Measurements from ENCODE around the gene SPATS2. TPM values are rescaled to one million over a fixed set of nuclear protein-coding genes. Genes with fewer than 3 reads are reported as not detected.
"Not testable (repeated sequence)": the region's sequence is repeated elsewhere in the genome, so short reads cannot be mapped to it uniquely, and the experiment has no call there.

The SPATS2 gene
- total and polyA plus RNA-seq, 3 donors from 2014 or later, result 47.1 to 67.5 (median 65.0) TPM

GRCh38 chr12:49420556-49420955, 53.3 kb downstream of the SPATS2 start:
- 96 to 98% methylated on average over 4 of the region's 4 CpGs for WGBS, 2 donors
- H3K27me3 ChIP-seq, result no peaks in the 10 kb centered on the region
- TF ChIP-seq POLR2A (IDR thresholded peaks at IDR 0.05), result no peak
- TF ChIP-seq CTCF (IDR thresholded peaks at IDR 0.05), result no peak
- H3K4me1 ChIP-seq, result no peaks in the 10 kb centered on the region
- DNase-seq, result no peak
- H3K9me3 ChIP-seq, result no peaks in the 10 kb centered on the region
- H3K27ac ChIP-seq, result no peak overlapping the region
- H3K4me3 ChIP-seq, result no peak overlapping the region
- no peaks in the 10 kb centered on the region for H3K36me3 ChIP-seq (ENCODE audit: low read depth, missing control alignments)
- intact Hi-C loops (cut with DNase I; ENCODE audit: low total_unique reads), result no loop called here

DNA sequence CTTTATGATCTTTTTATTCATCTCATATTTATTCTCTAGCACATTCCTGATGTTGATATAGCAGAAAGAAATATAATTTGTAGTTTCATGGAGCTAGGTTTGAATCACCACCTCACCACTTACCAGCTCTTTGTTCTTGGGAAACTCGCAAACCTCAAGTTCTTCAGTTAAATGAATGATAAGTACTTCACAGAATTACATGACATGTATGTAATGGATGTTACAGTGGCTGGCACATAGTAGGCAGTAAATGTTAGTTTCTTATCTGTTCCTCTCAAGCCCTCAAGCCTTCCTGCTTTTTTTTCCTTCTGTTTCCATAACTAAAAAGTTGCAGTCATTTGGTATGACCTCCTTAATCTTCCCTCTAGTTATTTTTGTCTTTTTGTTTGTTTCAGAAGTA, 54.9 kb downstream of the SPATS2 start:
- Histone ChIP-seq H3K27me3 (no peaks in the 10 kb centered on the region), H3K4me3 (no peak overlapping the region), H3K9me3 (no peaks in the 10 kb centered on the region), H3K4me1 (no peaks in the 10 kb centered on the region), H3K27ac (no peak overlapping the region), H3K36me3 (ENCODE audit: low read depth, missing control alignments) (no peaks in the 10 kb centered on the region)
- no peak for DNase-seq
- TF ChIP-seq POLR2A (IDR thresholded peaks at IDR 0.05) (no peak), CTCF (IDR thresholded peaks at IDR 0.05) (no peak)
- WGBS, 2 donors, result 94 to 95% methylated on average over 1 of the region's 1 CpG
- intact Hi-C loops (cut with DNase I; ENCODE audit: low total_unique reads), result no loop called here

- Histone ChIP-seq H3K4me1 (no peaks in the 10 kb centered on the region), H3K36me3 (ENCODE audit: low read depth, missing control alignments) (no peaks in the 10 kb centered on the region), H3K27me3 (no peaks in the 10 kb centered on the region), H3K9me3 (no peaks in the 10 kb centered on the region), H3K27ac (no peak overlapping the region), H3K4me3 (no peak overlapping the region)
- WGBS, 2 donors, result 62 to 63% methylated on average over 4 of the region's 4 CpGs
- no peak for DNase-seq
- TF ChIP-seq POLR2A (IDR thresholded peaks at IDR 0.05) (no peak), CTCF (IDR thresholded peaks at IDR 0.05) (no peak)
- intact Hi-C loops (cut with DNase I; ENCODE audit: low total_unique reads), result no loop called here
Observed at GRCh38 chr12:49428793-49429192, 61.5 kb downstream of the SPATS2 start.

DNA sequence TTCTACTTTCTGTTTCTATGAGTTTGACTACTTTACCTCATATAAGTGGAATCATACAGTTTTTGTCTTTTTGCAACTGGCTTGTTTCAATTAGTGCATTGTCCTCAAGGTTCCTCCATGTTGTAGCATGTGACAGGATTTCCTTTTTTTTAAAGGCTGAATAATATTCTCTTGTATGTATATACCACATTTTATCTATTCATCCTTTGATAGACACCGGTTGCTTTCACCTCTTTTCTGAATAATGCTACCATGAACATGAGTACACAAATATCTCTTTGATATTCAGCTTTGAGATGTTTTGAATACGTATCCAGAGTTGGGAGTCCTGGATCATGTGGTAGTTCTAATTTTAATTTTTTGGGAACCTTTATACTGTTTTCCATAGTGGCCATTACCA, 65.4 kb downstream of the SPATS2 start:
- 81 to 82% methylated on average over 2 of the region's 2 CpGs for WGBS, 2 donors
- Histone ChIP-seq H3K9me3 (no peaks in the 10 kb centered on the region), H3K4me3 (no peak overlapping the region), H3K27me3 (no peaks in the 10 kb centered on the region), H3K27ac (no peak overlapping the region), H3K4me1 (no peaks in the 10 kb centered on the region), H3K36me3 (ENCODE audit: low read depth, missing control alignments) (no peaks in the 10 kb centered on the region)
- no peak for DNase-seq
- intact Hi-C loops (cut with DNase I; ENCODE audit: low total_unique reads), result no loop called here
- no peak for TF ChIP-seq POLR2A (IDR thresholded peaks at IDR 0.05)
- no peak for TF ChIP-seq CTCF (IDR thresholded peaks at IDR 0.05)

DNA sequence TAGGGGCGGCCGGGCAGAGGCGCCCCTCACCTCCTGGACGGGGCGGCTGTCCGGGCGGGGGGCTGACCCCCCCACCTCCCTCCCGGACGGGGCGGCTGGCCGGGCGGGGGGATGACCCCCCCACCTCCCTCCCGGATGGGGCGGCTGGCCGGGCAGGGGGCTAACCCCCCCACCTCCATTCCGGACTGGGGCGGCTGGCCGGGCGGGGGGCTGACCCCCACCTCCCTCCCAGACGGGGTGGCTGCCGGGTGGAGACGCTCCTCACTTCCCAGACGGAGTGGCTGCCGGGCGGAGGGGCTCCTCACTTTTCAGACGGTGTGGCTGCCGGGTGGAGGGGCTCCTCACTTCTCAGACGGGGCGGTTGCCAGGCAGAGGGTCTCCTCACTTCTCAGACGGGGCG, 69.5 kb downstream of the SPATS2 start:
- H3K4me3 ChIP-seq; DNase-seq; intact Hi-C loops (cut with DNase I; ENCODE audit: low total_unique reads); H3K9me3 ChIP-seq; H3K36me3 ChIP-seq (ENCODE audit: low read depth, missing control alignments); H3K27ac ChIP-seq; H3K4me1 ChIP-seq; H3K27me3 ChIP-seq: not testable (repeated sequence)
- WGBS, 2 donors, result 81% methylated on average over 10 of the region's 31 CpGs; no CpG with 5 or more reads in 1 of the 2 donors

Data from testis (tissue), 3 donors.